Activated CD4-positive, alpha-beta T cell treated with anti-CD3 and anti-CD28 coated beads for 48 hours (primary cell): ENCODE measurements around the gene SFTPB.
"Not testable (repeated sequence)": the region's sequence is repeated elsewhere in the genome, so short reads cannot be mapped to it uniquely, and the experiment has no call there.

ENCODE experiments used
- DNase-seq: peaks from one replicate; pipeline ENCODE4 v3.0.0-alpha.2; 2020

The SFTPB gene

GRCh38 chr2:85652056-85652455 is 15.9 kb downstream of the SFTPB start:
- no peak for DNase-seq

GRCh38 chr2:85651097-85651496 is 16.9 kb downstream of the SFTPB start:
- no peak for DNase-seq

- no peak for DNase-seq
These were observed 17.5 kb downstream of the SFTPB start for GRCh38 chr2:85650456-85650855.

GRCh38 chr2:85649201-85650190 is 18.5 kb downstream of the SFTPB start:
- DNase-seq: no peak

- DNase-seq: peak; percentile 32
These were observed 19.4 kb downstream of the SFTPB start for GRCh38 chr2:85648619-85649018.

- no peak for DNase-seq
These were observed 20.0 kb downstream of the SFTPB start for GRCh38 chr2:85647823-85648526.

GRCh38 chr2:85646166-85646565 is 21.8 kb downstream of the SFTPB start:
- DNase-seq: no peak

- no peak for DNase-seq
These were observed 23.1 kb downstream of the SFTPB start for GRCh38 chr2:85644909-85645308.

GRCh38 chr2:85642725-85643124 is 25.3 kb downstream of the SFTPB start:
- peak; percentile 18 for DNase-seq

- no peak for DNase-seq
These were observed 32.4 kb downstream of the SFTPB start for GRCh38 chr2:85635636-85636035.

GRCh38 chr2:85635011-85635410 is 33.0 kb downstream of the SFTPB start:
- no peak for DNase-seq

GRCh38 chr2:85631316-85631715 is 36.7 kb downstream of the SFTPB start:
- DNase-seq: no peak

- no peak for DNase-seq
These were observed 39.3 kb downstream of the SFTPB start for GRCh38 chr2:85628658-85629057.

- no peak for DNase-seq
These were observed 44.0 kb downstream of the SFTPB start for GRCh38 chr2:85623991-85624390.

GRCh38 chr2:85621338-85621737 is 46.7 kb downstream of the SFTPB start:
- DNase-seq: no peak

- DNase-seq: no peak
These were observed 48.4 kb downstream of the SFTPB start for GRCh38 chr2:85619617-85620016.

GRCh38 chr2:85617723-85618122 is 50.3 kb downstream of the SFTPB start:
- not testable (repeated sequence) for DNase-seq

GRCh38 chr2:85615413-85615728 is 52.6 kb downstream of the SFTPB start:
- no peak for DNase-seq

- DNase-seq: peak; percentile 17
These were observed 53.2 kb downstream of the SFTPB start for GRCh38 chr2:85614757-85615156.

- DNase-seq: no peak
These were observed 54.1 kb downstream of the SFTPB start for GRCh38 chr2:85613717-85614515.

- peak; percentile 93 for DNase-seq
These were observed 56.1 kb downstream of the SFTPB start, which contains the start of gene C2orf68 for GRCh38 chr2:85611705-85612587. TSS of gene C2orf68 (minus strand) at chr2:85612066. CDS start at chr2:85611984, 82 bp downstream.

- DNase-seq: no peak
These were observed 56.7 kb downstream of the SFTPB start for GRCh38 chr2:85611217-85611704.
